Liver (tissue), 3 donors: Measurements from ENCODE around the gene FOLR3.

Experiments used
- ATF3 ChIP-seq: IDR thresholded peaks from 2 replicates; pipeline ENCODE4 v1.6.1; 2016; ENCODE audit warnings: antibody characterized with exemption
- CTCF ChIP-seq: fragments of 150-350 bp; IDR thresholded peaks from 2 replicates; pipeline ENCODE4 v1.5.1; 2017; ENCODE audit warnings: improper control_type of control experiment, low read depth, low read length; ENCODE audit not compliant: missing input control
- GABPA ChIP-seq, 2 donors: IDR thresholded peaks in 1 of 2; conservative IDR thresholded peaks in 1 of 2; 2 replicates each; pipeline ENCODE4 v1.6.1; 2016; ENCODE audit warnings: antibody characterized with exemption in 2 of 2, mild to moderate bottlenecking in 1 of 2, moderate library complexity in 1 of 2
- JUND ChIP-seq, 2 donors: IDR thresholded peaks; 2 replicates each; pipeline ENCODE4 v1.6.1; 2016; ENCODE audit warnings: antibody characterized with exemption in 2 of 2
- MAX ChIP-seq: IDR thresholded peaks from 2 replicates; pipeline ENCODE4 v1.6.1; 2016; ENCODE audit warnings: antibody characterized with exemption
- RAD21 ChIP-seq, 2 donors: IDR thresholded peaks; 2 replicates each; pipeline ENCODE4 v1.6.1; 2016; ENCODE audit warnings: antibody characterized with exemption in 2 of 2, mild to moderate bottlenecking in 2 of 2
- REST ChIP-seq: IDR thresholded peaks from 2 replicates; pipeline ENCODE4 v1.6.1; 2016; ENCODE audit warnings: antibody characterized with exemption, mild to moderate bottlenecking
- RXRA ChIP-seq, 2 donors: IDR thresholded peaks; 2 replicates each; pipeline ENCODE4 v1.6.1; 2017 to 2018; ENCODE audit warnings: antibody characterized with exemption in 2 of 2, mild to moderate bottlenecking in 1 of 2
- SP1 ChIP-seq: IDR thresholded peaks from 2 replicates; pipeline ENCODE4 v1.6.1; 2018; ENCODE audit warnings: antibody characterized with exemption, mild to moderate bottlenecking
- YY1 ChIP-seq: IDR thresholded peaks from 2 replicates; pipeline ENCODE4 v1.6.1; 2016; ENCODE audit warnings: antibody characterized with exemption, mild to moderate bottlenecking
- ZBTB33 ChIP-seq: IDR thresholded peaks from 2 replicates; pipeline ENCODE4 v1.6.1; 2016; ENCODE audit warnings: antibody characterized with exemption
- donor health status: healthy.
- donor health status: healthy.

GRCh38 chr11:72136684-72137262, 1.2 kb downstream of the FOLR3 start:
- no peak for TF ChIP-seq CTCF
- no peak for TF ChIP-seq MAX
- TF ChIP-seq SP1: no peak
- TF ChIP-seq RXRA (IDR thresholded peaks at IDR 0.05): no peak
- TF ChIP-seq ATF3: no peak
- no peak for TF ChIP-seq JUND (IDR thresholded peaks at IDR 0.05)
- TF ChIP-seq REST: no peak
- no peak for TF ChIP-seq RAD21 (IDR thresholded peaks at IDR 0.05)
- TF ChIP-seq GABPA (IDR thresholded peaks at IDR 0.05 in 1 of 2, conservative IDR thresholded peaks at IDR 0.05 in 1 of 2): no peak
- TF ChIP-seq YY1: no peak
- TF ChIP-seq ZBTB33: no peak
